Measurements from ENCODE around the gene KRTAP19-4.
"Not testable (repeated sequence)": the region's sequence is repeated elsewhere in the genome, so short reads cannot be mapped to it uniquely, and the experiment has no call there.

KRTAP19-4 gene, protein sequence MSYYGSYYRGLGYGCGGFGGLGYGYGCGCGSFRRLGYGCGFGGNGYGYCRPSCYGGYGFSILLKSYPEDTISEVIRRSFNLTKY

DNA sequence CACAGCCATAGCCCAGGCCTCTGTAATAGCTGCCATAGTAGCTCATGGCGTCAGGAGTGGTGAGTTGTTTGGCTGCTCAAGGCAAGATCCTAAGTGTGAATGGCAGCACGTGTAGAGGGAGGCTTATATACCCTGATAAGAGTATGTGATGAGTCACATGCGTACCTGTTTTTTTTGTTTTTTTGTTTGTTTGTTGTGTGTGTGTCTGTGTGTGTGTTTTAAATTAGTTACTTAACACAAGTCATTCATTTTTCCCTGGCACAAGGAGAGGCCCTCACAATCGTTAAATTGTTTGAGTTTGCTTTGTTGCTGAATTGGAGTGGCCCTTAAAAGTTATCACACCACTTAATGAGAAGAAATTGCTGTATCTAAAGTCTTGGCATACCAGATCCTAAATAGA, at the start of gene KRTAP19-4:
TSS of gene KRTAP19-4 (minus strand) at position 101 of the 400 bp plus-strand sequence. CDS start at position 46, 55 bp downstream.
- DNase-seq (ENCODE audit: extremely low read depth in 1 of 2, low read depth in 1 of 2): no peak

DNA sequence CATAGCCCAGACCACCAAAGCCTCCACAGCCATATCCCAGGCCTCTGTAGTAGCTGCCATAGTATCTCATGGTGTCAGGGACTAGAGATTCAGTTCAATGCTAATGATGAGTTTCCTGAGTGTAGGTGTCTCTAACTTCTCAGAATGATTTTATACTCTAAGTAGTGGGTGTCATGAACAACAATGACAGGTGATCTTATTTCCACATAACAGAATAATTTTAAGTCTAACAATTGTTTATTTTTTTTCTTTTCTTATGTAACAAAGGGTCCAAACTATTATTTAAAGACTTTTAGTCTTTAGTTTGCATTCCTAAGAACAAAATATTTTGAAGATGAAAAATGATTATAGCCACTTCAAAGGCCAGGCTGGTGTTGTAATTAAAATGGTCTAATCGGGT, 44.8 kb upstream of the KRTAP19-4 start, which contains the start of gene KRTAP19-6:
TSS of gene KRTAP19-6 (minus strand) at position 101 of the 400 bp plus-strand sequence. CDS start at position 70, 31 bp downstream.
- DNase-seq (ENCODE audit: extremely low read depth in 1 of 2, low read depth in 1 of 2): no peak

DNA sequence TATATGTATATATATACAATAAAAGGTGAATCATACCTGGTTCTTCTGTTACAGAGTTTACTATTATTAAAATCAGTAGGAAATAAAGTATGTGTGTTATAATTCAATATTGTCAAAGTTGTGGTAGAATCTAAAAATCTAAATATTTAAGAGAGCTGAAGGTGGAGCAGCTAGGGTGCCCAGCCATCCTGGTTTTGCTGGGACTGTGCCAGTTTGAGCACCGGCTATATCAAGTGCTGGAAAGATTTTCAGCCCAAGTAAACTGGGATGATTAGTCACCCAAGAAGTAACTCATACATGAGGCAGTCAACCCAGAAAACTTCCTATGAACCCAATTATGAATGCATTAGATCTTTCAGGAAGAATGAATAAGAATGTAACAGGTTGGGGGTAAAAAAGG, 21.9 kb upstream of the KRTAP19-4 start:
- DNase-seq (ENCODE audit: extremely low read depth in 1 of 2, low read depth in 1 of 2): no peak

DNA sequence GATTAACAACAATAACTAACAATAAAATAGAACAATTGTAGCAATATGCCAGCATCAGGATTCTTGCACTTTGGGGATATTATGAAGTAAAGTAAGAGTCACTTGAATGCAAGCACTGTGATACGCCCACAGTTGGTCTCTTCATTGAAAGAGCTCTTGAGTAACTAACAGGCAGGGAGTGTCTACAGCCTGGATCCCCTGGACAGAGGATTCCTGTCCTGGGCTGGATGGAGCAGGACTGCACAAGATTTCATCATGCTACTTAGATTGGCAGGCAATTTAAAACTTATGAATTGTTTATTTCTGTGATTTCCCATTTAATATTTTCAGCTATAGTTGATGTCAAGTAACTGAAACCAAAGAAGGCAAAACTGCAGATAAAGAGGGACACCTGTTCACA, 18.7 kb upstream of the KRTAP19-4 start:
- no peak for DNase-seq (ENCODE audit: extremely low read depth in 1 of 2, low read depth in 1 of 2)

DNA sequence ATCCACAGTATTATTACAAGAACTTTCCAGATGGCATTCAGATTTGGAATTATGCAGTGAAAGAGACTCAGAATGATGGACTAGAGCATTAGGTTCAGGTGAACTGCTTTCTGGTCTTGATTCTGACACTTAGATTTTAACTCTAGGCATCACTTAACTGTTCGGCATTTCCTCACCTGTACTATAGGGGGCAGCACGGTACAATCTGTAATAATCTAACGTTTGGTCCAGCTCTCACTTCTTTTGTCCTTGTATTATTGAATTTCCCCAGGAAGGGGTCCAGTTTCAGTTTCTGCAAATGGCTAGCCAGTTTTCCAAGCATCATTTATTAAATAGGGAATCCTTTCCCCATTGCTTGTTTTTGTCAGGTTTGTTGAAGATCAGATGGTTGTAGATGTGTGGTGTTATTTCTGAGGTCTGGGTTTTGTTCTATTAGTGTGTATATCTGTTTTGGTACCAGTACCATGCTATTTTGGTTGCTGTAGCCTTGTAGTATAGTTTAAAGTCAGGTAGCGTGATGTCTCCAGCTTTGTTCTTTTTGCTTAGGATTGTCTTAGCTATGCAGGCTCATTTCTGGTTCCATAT, 8.7 kb upstream of the KRTAP19-4 start:
- not testable (repeated sequence) for DNase-seq (ENCODE audit: extremely low read depth in 1 of 2, low read depth in 1 of 2)

DNA sequence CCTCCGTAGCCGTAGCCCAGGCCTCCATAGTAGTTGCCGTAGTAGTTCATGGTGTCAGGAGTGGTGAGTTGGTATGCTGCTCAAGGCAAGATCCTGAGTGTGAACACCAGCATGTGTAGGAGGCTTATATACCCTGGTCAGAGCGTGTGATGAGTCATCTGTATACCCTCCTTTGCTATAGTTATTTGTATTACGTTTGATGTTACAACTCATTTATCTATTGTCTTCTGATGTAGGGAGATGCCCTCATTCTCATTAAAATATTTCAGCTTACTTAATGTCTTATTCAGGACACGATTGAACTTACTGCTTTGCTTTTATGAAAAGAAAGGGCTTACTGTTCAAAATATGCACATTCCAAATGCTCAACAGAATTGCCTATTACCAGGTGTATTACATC, 5.1 kb upstream of the KRTAP19-4 start, which contains the start of gene KRTAP19-5:
TSS of gene KRTAP19-5 (minus strand) at position 101 of the 400 bp plus-strand sequence. CDS start at position 50, 51 bp downstream.
- DNase-seq (ENCODE audit: extremely low read depth in 1 of 2, low read depth in 1 of 2): no peak

DNA sequence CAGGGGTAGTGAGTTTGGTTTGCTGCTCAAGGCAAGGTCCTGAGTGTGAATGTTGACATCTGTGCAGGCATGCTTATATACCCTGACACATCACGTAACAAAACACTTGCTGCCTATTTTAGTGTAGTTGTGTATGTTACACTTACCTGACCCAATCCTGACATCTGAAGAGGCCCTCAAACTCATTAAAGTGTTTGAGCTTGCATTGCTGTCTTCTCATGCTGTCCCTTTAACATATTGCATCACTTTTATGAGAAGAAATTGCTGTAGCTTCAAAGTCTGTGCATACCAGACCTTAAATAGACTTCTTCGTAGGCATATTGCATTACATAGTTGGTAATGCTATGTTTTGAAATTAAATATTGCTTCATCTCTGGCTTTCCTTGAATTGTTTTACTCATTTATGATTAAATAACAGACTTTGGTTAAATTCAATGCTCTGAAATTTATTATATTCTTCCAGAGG, 5.0 kb downstream of the KRTAP19-4 start, which contains the start of gene KRTAP19-3:
TSS of gene KRTAP19-3 (minus strand) at position 51 of the 466 bp plus-strand sequence. CDS start 56 bp downstream, outside the sequence.
- no peak for DNase-seq (ENCODE audit: extremely low read depth in 1 of 2, low read depth in 1 of 2)

DNA sequence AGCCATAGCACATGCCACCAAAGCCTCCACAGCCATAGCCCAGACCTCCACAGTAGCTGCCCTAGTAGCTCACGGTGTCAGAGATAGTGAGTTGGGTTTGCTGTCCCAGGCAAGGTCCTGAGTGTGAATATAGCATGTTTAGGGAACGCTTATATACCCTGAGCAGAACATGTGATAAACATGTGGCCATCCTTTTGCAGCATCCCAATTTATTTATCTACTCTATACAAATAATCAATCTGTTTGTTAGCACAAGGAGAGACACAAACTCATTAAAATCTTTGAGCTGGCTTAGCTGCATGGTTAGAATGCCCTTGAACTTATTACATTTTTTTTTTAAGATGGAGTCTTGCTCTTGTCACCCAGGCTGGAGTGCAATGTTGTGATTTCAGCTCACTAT, 9.6 kb downstream of the KRTAP19-4 start, which contains the start of gene KRTAP19-2:
TSS of gene KRTAP19-2 (minus strand) at position 101 of the 400 bp plus-strand sequence. CDS start at position 13, 88 bp downstream.
- DNase-seq (ENCODE audit: extremely low read depth in 1 of 2, low read depth in 1 of 2): no peak

DNA sequence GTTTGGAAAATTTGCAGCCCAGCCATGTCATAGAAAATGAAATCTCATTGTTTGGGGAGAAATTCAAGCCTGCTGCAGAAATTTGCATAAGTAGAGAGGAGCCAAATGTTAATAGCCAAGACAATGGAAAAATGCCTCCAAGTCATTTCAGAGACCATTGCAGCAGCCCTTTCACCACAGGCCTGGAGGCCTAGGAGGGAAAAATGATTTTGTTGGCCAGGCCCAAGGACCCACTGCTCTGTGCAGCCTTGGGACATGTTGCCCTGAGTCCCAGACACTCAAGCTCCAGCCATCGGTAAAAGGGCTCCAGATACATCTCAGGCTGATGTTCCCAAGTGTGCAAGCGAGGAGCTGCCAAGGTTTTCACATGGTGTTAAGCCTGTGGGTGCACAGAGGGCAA, 10.8 kb downstream of the KRTAP19-4 start:
- no peak for DNase-seq (ENCODE audit: extremely low read depth in 1 of 2, low read depth in 1 of 2)

DNA sequence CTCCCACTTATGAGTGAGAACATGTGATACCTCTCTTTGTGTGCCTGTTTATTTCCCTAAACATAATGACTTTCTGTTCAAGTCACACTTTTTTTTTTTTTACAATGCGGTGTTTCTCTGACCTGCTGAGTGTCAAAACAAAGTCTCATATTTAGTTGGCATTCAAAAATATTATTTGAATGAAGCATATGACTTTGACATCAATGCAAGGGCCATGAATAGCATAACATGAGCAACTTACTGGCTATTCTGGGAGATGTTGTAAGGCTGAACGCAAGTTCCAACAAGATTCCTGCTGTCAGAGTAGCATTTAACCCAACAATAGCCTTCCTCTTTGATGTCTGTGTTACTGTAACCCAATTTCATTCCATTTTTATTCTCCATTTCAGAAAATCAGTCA, 14.8 kb downstream of the KRTAP19-4 start:
- no peak for DNase-seq (ENCODE audit: extremely low read depth in 1 of 2, low read depth in 1 of 2)

DNA sequence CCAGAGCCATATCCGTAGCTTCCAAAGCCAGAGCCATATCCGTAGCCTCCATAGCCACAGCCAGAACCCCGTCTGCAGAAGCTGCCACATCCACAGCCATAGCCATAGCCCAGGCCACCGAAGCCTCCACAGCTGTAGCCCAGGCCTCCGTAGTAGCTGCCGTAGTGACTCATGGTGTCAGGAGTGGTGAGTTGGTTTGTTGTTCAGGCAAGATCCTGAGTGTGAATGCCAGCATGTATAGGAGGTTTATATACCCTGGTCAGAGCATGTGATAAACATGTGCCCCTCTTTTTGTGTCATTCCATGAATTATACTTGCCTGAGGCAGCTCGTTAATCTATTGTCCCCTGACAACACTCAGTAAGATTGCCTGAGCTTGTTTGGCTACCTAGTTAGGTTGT, 16.8 kb downstream of the KRTAP19-4 start, which contains the start of gene KRTAP19-1:
TSS of gene KRTAP19-1 (minus strand) at position 223 of the 400 bp plus-strand sequence. CDS start at position 173, 50 bp downstream.
- no peak for DNase-seq (ENCODE audit: extremely low read depth in 1 of 2, low read depth in 1 of 2)

DNA sequence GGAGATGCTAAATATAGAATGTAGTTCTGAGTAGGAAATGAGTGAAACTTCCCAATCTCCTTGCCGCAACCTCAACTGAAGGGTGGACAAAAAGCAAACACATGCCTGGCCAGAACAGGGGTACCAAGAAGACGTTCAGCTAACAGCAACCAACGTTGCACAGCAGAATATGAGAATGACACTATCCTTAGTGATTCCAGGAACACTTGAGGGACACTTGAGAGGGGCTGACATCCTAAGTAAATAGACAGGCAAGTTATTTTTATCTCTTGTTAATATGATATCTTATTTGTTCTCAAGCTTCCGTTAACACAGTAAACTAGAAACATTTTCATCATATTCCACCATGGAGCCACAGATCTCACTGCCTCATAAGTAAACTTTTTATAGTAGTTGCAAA, 17.7 kb downstream of the KRTAP19-4 start:
- DNase-seq (ENCODE audit: extremely low read depth in 1 of 2, low read depth in 1 of 2): no peak

DNA sequence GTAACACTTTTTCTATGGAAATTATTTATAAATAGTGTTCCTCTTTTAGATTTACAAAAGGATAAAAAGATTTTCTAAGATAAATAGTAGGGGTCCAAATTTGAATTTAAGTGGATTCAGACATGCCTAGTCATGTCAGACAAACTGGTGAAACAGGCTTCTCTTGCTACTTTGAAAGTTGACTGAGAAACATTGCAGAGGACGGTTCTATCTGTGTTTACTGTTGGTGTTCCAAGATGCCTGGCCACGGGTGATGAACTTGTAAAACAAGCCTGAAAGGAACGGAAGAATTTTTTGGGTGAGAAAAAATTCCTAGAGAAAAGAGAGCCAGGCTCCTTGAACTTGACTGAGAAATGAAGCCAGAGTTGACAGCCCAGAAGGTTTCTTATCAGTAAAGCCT, 19.0 kb downstream of the KRTAP19-4 start:
- DNase-seq (ENCODE audit: extremely low read depth in 1 of 2, low read depth in 1 of 2): no peak

DNA sequence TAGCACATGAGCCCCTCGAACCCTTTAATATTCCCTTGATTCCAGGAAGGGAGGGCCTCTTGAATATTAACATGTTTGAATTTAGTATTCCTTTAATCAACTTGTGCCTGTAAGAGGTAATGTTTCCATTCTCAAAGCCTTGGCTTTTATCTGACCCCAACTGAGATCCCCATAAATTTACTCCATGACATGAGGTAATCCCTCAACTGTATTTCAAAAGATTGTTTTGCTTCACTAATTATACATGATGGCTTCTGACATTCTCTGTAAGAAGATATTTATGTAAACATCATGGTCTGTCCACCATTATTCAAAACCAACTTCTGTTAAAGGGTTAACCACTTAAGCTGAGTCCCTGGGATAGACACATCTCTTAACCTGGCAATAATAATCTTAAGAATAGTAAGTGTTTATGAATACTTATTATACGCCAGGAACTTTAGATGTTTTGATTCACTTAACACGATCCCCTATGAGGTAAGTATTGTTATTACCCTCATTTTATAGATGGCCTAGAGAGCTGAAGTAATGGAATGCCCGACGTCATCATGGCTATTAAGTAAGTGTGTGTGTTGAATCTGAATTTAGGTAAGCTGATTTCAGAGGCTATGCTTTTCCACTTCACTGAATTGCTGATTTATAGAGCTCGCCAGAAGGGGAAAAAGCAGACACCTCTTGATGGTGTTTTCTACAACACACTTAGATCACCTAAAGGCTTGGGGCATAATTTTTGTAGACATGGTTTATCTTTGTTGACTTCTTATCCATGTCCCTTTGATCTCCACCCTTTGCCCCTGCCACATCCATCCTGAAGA, 27.9 kb downstream of the KRTAP19-4 start:
- DNase-seq (ENCODE audit: extremely low read depth in 1 of 2, low read depth in 1 of 2): no peak

DNA sequence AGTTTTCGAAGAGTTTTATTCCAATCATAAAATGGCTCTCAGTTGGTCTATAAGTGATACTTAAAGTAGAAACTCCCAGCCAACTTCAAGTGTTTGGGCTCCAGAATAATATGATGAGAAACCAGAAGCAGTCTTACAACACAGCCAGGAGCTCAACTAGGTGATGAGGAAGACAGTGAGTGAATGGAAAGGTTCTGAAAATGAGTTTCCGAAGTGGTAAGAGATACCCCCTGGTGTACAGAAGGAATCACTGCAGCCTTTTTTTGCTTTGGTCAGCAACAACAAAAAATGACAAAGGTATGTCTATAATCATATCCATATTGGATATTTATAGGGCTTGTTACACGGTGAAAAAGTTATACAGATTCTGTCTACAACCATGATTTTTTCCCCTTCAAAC, 33.3 kb downstream of the KRTAP19-4 start:
- no peak for DNase-seq (ENCODE audit: extremely low read depth in 1 of 2, low read depth in 1 of 2)

DNA sequence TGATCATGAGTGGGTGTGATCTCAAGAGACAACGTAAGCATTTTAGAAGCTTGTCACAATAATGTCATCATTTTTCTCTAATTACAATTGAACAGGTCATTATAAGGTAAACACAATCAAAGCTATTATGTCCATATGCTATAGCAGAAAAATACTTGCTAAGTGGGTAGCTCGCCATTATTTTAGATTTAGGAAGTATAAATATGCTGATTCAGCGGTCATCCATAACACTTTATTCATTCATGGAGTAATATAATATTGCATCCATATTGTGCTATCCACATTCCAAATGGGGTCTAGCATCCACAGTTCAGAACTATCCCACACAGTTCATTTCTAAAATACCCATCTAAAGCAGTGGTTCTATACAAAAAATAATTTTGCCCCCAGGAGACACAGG, 48.5 kb downstream of the KRTAP19-4 start:
- no peak for DNase-seq (ENCODE audit: extremely low read depth in 1 of 2, low read depth in 1 of 2)

DNA sequence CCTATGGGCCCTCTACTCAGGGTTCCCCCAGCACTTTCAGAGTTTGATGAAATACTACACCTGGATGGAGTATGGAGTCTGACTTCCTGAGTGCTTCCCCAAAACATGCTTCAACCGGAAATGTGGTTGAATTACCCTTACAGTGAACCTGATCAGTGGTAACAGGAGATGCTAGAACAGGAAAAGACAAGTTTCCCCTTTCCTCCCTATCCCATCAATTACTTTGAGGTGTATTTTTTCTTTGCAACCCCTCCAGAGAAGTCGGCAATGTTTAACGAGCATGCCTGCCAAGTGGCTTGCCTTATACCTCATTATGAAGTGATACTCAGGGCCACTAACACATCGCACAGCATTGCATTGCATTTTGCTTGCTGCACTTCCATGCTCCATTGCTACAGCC, 49.9 kb downstream of the KRTAP19-4 start:
- no peak for DNase-seq (ENCODE audit: extremely low read depth in 1 of 2, low read depth in 1 of 2)
